GM23338 (cell line): Measurements from ENCODE around the gene NUBPL. TPM values are rescaled to one million over a fixed set of nuclear protein-coding genes. Genes with fewer than 3 reads are reported as not detected.

Experiments used
- ATAC-seq: fragments of 200-7000 bp; cut with Tn5 transposase; 3 replicates; pipeline ENCODE4 v1.9.1; 2020
- DNase-seq: peaks from one replicate; pipeline ENCODE4 v3.0.0-alpha.2; 2015; ENCODE audit warnings: low spot score
- H2AFZ ChIP-seq: fragments of 200-600 bp; sonication (generic); 2 replicates; pipeline ENCODE4 v1.8.0; 2016; ENCODE audit warnings: antibody characterized with exemption, mild to moderate bottlenecking, moderate library complexity
- H3F3A ChIP-seq: fragments of 200-600 bp; sonication (generic); replicated peaks from 2 replicates; pipeline ENCODE4 v1.8.0; 2017; ENCODE audit warnings: antibody characterized with exemption, mixed run types, low read depth
- H3K27ac ChIP-seq: fragments of 200-600 bp; sonication (generic); 2 replicates; pipeline ENCODE4 v1.6.1; 2016; ENCODE audit warnings: low read depth
- H3K27me3 ChIP-seq: fragments of 200-600 bp; sonication (generic); 2 replicates; pipeline ENCODE4 v1.8.0; 2016; ENCODE audit warnings: mild to moderate bottlenecking, mixed run types, moderate library complexity; ENCODE audit not compliant: insufficient read depth
- H3K36me3 ChIP-seq: fragments of 200-600 bp; sonication (generic); 2 replicates; pipeline ENCODE4 v1.8.0; 2016; ENCODE audit warnings: mild to moderate bottlenecking; ENCODE audit not compliant: insufficient read depth
- H3K4me1 ChIP-seq: fragments of 200-600 bp; sonication (generic); 2 replicates; pipeline ENCODE4 v1.8.0; 2016; ENCODE audit warnings: mild to moderate bottlenecking, moderate library complexity; ENCODE audit not compliant: insufficient read depth
- H3K4me2 ChIP-seq: fragments of 200-600 bp; sonication (generic); 2 replicates; pipeline ENCODE4 v1.7.1; 2017; ENCODE audit warnings: mixed run types
- H3K4me3 ChIP-seq: fragments of 200-600 bp; sonication (generic); 2 replicates; pipeline ENCODE4 v1.6.1; 2016; ENCODE audit warnings: mixed run types
- H3K79me2 ChIP-seq: fragments of 200-600 bp; sonication (generic); replicated peaks from 2 replicates; pipeline ENCODE4 v1.8.0; 2017; ENCODE audit warnings: mild to moderate bottlenecking; ENCODE audit not compliant: insufficient read depth
- H3K9me2 ChIP-seq: fragments of 200-600 bp; sonication (generic); 2 replicates; pipeline ENCODE4 v1.8.0; 2017; ENCODE audit not compliant: insufficient read depth
- H4K20me1 ChIP-seq: fragments of 200-600 bp; sonication (generic); replicated peaks from 2 replicates; pipeline ENCODE4 v1.8.0; 2017; ENCODE audit warnings: mild to moderate bottlenecking; ENCODE audit not compliant: insufficient read depth
- H3K27ac Mint-ChIP-seq: 2 replicates; pipeline ENCODE4 v1.8.0; 2020; ENCODE audit warnings: inconsistent platforms, mild to moderate bottlenecking, moderate library complexity, mixed read lengths
- H3K27me3 Mint-ChIP-seq: 3 replicates; pipeline ENCODE4 v1.8.0; 2022; ENCODE audit warnings: low read depth, mild to moderate bottlenecking, moderate library complexity, mixed read lengths, inconsistent platforms; ENCODE audit not compliant: insufficient read depth, poor library complexity
- H3K36me3 Mint-ChIP-seq: 3 replicates; pipeline ENCODE4 v1.8.0; 2021; ENCODE audit warnings: low read depth, mild to moderate bottlenecking, inconsistent platforms, moderate library complexity, mixed read lengths
- H3K4me1 Mint-ChIP-seq: 3 replicates; pipeline ENCODE4 v1.8.0; 2020; ENCODE audit warnings: mild to moderate bottlenecking, inconsistent platforms, mixed read lengths
- H3K4me3 Mint-ChIP-seq: 3 replicates; pipeline ENCODE4 v1.8.0; 2021; ENCODE audit warnings: moderate library complexity, mild to moderate bottlenecking, inconsistent platforms, mixed read lengths
- H3K9me3 Mint-ChIP-seq: 3 replicates; pipeline ENCODE4 v1.8.0; 2020; ENCODE audit warnings: moderate library complexity, mild to moderate bottlenecking, inconsistent platforms, mixed read lengths
- CREB1 ChIP-seq: fragments of 250-450 bp; sonication (Bioruptor Pico); IDR thresholded peaks from 2 replicates; pipeline ENCODE4 v1.5.0; 2020; ENCODE audit warnings: low read depth, mild to moderate bottlenecking, moderate library complexity
- ETS1 ChIP-seq: IDR thresholded peaks from 2 replicates; pipeline ENCODE4 v1.6.1; 2016; ENCODE audit warnings: antibody characterized with exemption
- EZH2 ChIP-seq: fragments of 200-600 bp; sonication (generic); IDR thresholded peaks from one replicate; pipeline ENCODE4 v1.8.0; 2017; ENCODE audit warnings: antibody characterized with exemption, mild to moderate bottlenecking, low read depth; ENCODE audit not compliant: unreplicated experiment
- EZH2phosphoT487 ChIP-seq: fragments of 200-600 bp; sonication (generic); IDR thresholded peaks from one replicate; pipeline ENCODE4 v1.8.1; 2018; ENCODE audit warnings: antibody characterized with exemption; ENCODE audit not compliant: unreplicated experiment
- JUNB ChIP-seq: IDR thresholded peaks from one replicate; pipeline ENCODE4 v1.6.1; 2016; ENCODE audit warnings: antibody characterized with exemption; ENCODE audit not compliant: unreplicated experiment
- NANOG ChIP-seq: IDR thresholded peaks from 2 replicates; pipeline ENCODE4 v1.6.1; 2016; ENCODE audit warnings: antibody characterized with exemption, borderline replicate concordance
- POLR2AphosphoS5 ChIP-seq: IDR thresholded peaks from 2 replicates; pipeline ENCODE4 v1.6.1; 2016; ENCODE audit warnings: antibody characterized with exemption, low read depth
- REST ChIP-seq: IDR thresholded peaks from one replicate; pipeline ENCODE4 v1.6.1; 2018; ENCODE audit warnings: antibody characterized with exemption; ENCODE audit not compliant: unreplicated experiment
- STAT1 ChIP-seq: IDR thresholded peaks from one replicate; pipeline ENCODE4 v1.6.1; 2016; ENCODE audit warnings: antibody characterized with exemption; ENCODE audit not compliant: unreplicated experiment
- ZNF114 ChIP-seq: fragments of 250-450 bp; sonication (Bioruptor Pico); IDR thresholded peaks from 2 replicates; pipeline ENCODE4 v1.5.0; 2020; ENCODE audit warnings: mild to moderate bottlenecking, moderate library complexity
- ZNF331 ChIP-seq: fragments of 250-450 bp; sonication (Bioruptor Pico); IDR thresholded peaks from 2 replicates; pipeline ENCODE4 v1.5.0; 2020; ENCODE audit warnings: low read depth, mild to moderate bottlenecking, moderate library complexity
- ZNF462 ChIP-seq: fragments of 250-450 bp; sonication (Bioruptor Pico); IDR thresholded peaks from 2 replicates; pipeline ENCODE4 v1.5.0; 2020; ENCODE audit warnings: mild to moderate bottlenecking, moderate library complexity
- polyA plus RNA-seq: library from polyadenylated mRNA; unstranded; fragments of >200 nt; fragmentation: Nextera tagmentation; extraction: Ambion mirVana; gene quantifications from 2 replicates; pipeline ENCODE4 v1.2.1, GENCODE V29; 2016
- total RNA-seq: library from RNA; depleted of rRNA; stranded (reverse); fragments of >200 nt; shearing (Covaris generic); gene quantifications from 2 replicates; pipeline ENCODE4 v1.2.3, GENCODE V29; 2014
- TF ChIP-seq, protein P1 (sequence below), 2 experiments: fragments of 200-600 bp in 1 of 2; sonication (generic) in 1 of 2; conservative IDR thresholded peaks; 2 replicates each; pipeline versions ENCODE4 v1.5.1 to v1.6.1; 2016 to 2017; ENCODE audit warnings: antibody characterized with exemption in 2 of 2, low read depth in 2 of 2, mild to moderate bottlenecking in 2 of 2, moderate library complexity in 1 of 2

Gene NUBPL
- total and polyA plus RNA-seq, 2 experiments from 2014 or later: 6.1 to 20.7 TPM

GRCh38 chr14:31749275-31749674 lies 188.1 kb downstream of the NUBPL start:
- H3K36me3 Mint-ChIP-seq: peaks cover 39% of the 10 kb centered on the region
- ATAC-seq (no peak), DNase-seq (no peak)
- H3K27ac Mint-ChIP-seq: no peak overlapping the region
- H3K4me3 Mint-ChIP-seq: no peak overlapping the region
- Histone ChIP-seq H3K4me2 (no peak overlapping the region), H4K20me1 (no peaks in the 10 kb centered on the region), H3K9me2 (peaks cover 4% of the 10 kb centered on the region; the same call in 1 of the 2 replicates), H3K27ac (no peak overlapping the region), H3F3A (no peaks in the 10 kb centered on the region), H3K79me2 (no peaks in the 10 kb centered on the region), H3K36me3 (no peaks in the 10 kb centered on the region), H3K27me3 (no peaks in the 10 kb centered on the region), H2AFZ (no peak overlapping the region), H3K4me1 (no peaks in the 10 kb centered on the region), H3K4me3 (no peak overlapping the region)
- TF ChIP-seq EZH2phosphoT487: no peak
- TF ChIP-seq REST: no peak
- no peak for TF ChIP-seq CREB1 (CRISPR knock-in tag)
- TF ChIP-seq ZNF462 (CRISPR knock-in tag): no peak
- TF ChIP-seq, protein P1, sequence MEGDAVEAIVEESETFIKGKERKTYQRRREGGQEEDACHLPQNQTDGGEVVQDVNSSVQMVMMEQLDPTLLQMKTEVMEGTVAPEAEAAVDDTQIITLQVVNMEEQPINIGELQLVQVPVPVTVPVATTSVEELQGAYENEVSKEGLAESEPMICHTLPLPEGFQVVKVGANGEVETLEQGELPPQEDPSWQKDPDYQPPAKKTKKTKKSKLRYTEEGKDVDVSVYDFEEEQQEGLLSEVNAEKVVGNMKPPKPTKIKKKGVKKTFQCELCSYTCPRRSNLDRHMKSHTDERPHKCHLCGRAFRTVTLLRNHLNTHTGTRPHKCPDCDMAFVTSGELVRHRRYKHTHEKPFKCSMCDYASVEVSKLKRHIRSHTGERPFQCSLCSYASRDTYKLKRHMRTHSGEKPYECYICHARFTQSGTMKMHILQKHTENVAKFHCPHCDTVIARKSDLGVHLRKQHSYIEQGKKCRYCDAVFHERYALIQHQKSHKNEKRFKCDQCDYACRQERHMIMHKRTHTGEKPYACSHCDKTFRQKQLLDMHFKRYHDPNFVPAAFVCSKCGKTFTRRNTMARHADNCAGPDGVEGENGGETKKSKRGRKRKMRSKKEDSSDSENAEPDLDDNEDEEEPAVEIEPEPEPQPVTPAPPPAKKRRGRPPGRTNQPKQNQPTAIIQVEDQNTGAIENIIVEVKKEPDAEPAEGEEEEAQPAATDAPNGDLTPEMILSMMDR (conservative IDR thresholded peaks at IDR 0.05; ENCODE audit: low read depth in 2 of 2): no peak
- no peak for TF ChIP-seq ZNF114 (CRISPR knock-in tag)
- TF ChIP-seq ETS1: no peak
- TF ChIP-seq NANOG: no peak
- TF ChIP-seq EZH2: no peak
- no peak for TF ChIP-seq ZNF331 (CRISPR knock-in tag)
- TF ChIP-seq STAT1: no peak
- TF ChIP-seq JUNB: no peak
- TF ChIP-seq POLR2AphosphoS5: no peak
- peaks cover 3% of the 10 kb centered on the region for H3K27me3 Mint-ChIP-seq
- 0 out of 3 replicates have a peak, but pooled peaks cover 2% of the 10 kb centered on the region for H3K4me1 Mint-ChIP-seq
- H3K9me3 Mint-ChIP-seq: peaks cover 61% of the 10 kb centered on the region
